Measurements from ENCODE around the gene DOK6.
"Not testable (repeated sequence)": the region's sequence is repeated elsewhere in the genome, so short reads cannot be mapped to it uniquely, and the experiment has no call there.

Gene DOK6

DNA sequence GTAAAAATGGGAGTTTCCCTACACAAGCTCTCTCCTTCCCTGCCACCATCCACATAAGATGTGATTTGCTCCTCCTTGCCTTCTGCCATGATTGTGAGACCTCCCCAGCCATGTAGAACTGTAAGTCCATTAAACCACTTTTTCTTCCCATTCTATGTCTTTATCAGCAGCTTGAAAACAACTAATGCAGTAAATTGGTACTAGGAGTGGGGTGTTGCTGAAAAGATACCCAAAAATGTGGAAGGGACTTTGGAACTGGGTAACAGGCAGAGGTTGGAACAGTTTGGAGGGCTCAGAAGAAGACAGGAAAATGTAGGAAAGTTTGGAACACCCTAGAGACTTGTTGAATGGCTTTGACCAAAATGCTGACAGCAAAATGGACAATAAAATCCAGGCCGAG is 40.9 kb upstream of the DOK6 start:
- H2AK5ac ChIP-seq (ENCODE audit: low read length, severe bottlenecking); H3K4ac ChIP-seq (ENCODE audit: low read depth in 1 of 2, low read length in 2 of 2); H3K79me1 ChIP-seq (replicated peaks; ENCODE audit: low read length, poor library complexity, severe bottlenecking); H4K91ac ChIP-seq (ENCODE audit: low read length); H3K36me3 ChIP-seq (ENCODE audit: control insufficient read depth in 1 of 2, insufficient read depth in 2 of 2, low read depth in 1 of 2, low read length in 2 of 2); H3K27me3 ChIP-seq (ENCODE audit: control insufficient read depth in 1 of 2, insufficient read depth in 1 of 2, low read length in 2 of 2); H3K18ac ChIP-seq (ENCODE audit: low read depth in 1 of 2, low read length in 2 of 2); H2BK5ac ChIP-seq (ENCODE audit: low read depth, low read length, poor library complexity, severe bottlenecking); DNase-seq; H3K27ac ChIP-seq (ENCODE audit: low read length, poor library complexity, severe bottlenecking); H3K14ac ChIP-seq (ENCODE audit: low read length in 2 of 2); H2BK15ac ChIP-seq (ENCODE audit: low read depth, poor library complexity, severe bottlenecking); H4K8ac ChIP-seq (ENCODE audit: low read length); H3K4me3 ChIP-seq (ENCODE audit: insufficient read depth in 1 of 2, low read depth in 1 of 2, low read length in 2 of 2); H3K4me2 ChIP-seq (ENCODE audit: low read length, poor library complexity, severe bottlenecking); H3K9ac ChIP-seq (ENCODE audit: low read length); H2BK12ac ChIP-seq (ENCODE audit: low read length in 2 of 2); H2BK120ac ChIP-seq (ENCODE audit: low read depth, low read length); H3K4me1 ChIP-seq (ENCODE audit: control insufficient read depth, insufficient read depth, low read depth, low read length); H3K23ac ChIP-seq (ENCODE audit: low read length in 2 of 2); H2AFZ ChIP-seq (ENCODE audit: low read depth, low read length): not testable (repeated sequence)
- H3K9me3 ChIP-seq (ENCODE audit: control insufficient read depth, low read length), result peaks cover 27% of the 10 kb centered on the region
- WGBS, result 71% methylated on average over 1 of the region's 1 CpG

DNA sequence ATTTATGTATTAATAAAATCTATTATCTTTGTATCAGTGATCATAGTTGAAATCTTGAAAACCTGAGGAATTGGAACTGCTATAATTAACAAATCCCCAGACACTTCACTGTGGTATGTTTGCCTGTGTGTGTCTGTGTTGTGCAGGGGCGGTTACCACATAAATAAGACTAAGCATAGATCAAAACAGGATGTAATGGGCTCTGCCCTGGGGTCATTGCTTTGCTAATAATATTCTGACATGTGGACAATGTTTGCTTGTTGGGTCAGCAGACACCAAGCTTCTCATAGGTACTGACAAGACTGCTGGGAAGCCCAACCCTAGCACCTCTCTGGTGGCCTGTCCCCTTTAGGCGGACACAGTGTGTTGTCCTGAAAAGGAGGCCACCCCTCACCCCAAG is 35.8 kb upstream of the DOK6 start:
- Histone ChIP-seq H4K91ac (ENCODE audit: low read length) (no peak overlapping the region), H3K23ac (ENCODE audit: low read length in 2 of 2) (no peak overlapping the region), H3K79me1 (replicated peaks; ENCODE audit: low read length, poor library complexity, severe bottlenecking) (no peaks in the 10 kb centered on the region), H2BK120ac (ENCODE audit: low read depth, low read length) (no peak overlapping the region), H3K14ac (ENCODE audit: low read length in 2 of 2) (no peak overlapping the region), H3K4me3 (ENCODE audit: insufficient read depth in 1 of 2, low read depth in 1 of 2, low read length in 2 of 2) (no peak overlapping the region), H3K9ac (ENCODE audit: low read length) (no peak overlapping the region), H2BK5ac (ENCODE audit: low read depth, low read length, poor library complexity, severe bottlenecking) (no peak overlapping the region), H4K8ac (ENCODE audit: low read length) (no peak overlapping the region), H3K36me3 (ENCODE audit: control insufficient read depth in 1 of 2, insufficient read depth in 2 of 2, low read depth in 1 of 2, low read length in 2 of 2) (no peaks in the 10 kb centered on the region), H2BK12ac (ENCODE audit: low read length in 2 of 2) (no peak overlapping the region), H3K4me1 (ENCODE audit: control insufficient read depth, insufficient read depth, low read depth, low read length) (no peaks in the 10 kb centered on the region), H2BK15ac (ENCODE audit: low read depth, poor library complexity, severe bottlenecking) (no peak overlapping the region), H3K27me3 (ENCODE audit: control insufficient read depth in 1 of 2, insufficient read depth in 1 of 2, low read length in 2 of 2) (no peaks in the 10 kb centered on the region), H3K18ac (ENCODE audit: low read depth in 1 of 2, low read length in 2 of 2) (no peak overlapping the region), H3K27ac (ENCODE audit: low read length, poor library complexity, severe bottlenecking) (no peak overlapping the region), H3K4ac (ENCODE audit: low read depth in 1 of 2, low read length in 2 of 2) (no peak overlapping the region), H2AFZ (ENCODE audit: low read depth, low read length) (no peak overlapping the region), H2AK5ac (ENCODE audit: low read length, severe bottlenecking) (no peak overlapping the region), H3K9me3 (ENCODE audit: control insufficient read depth, low read length) (peaks cover 4% of the 10 kb centered on the region), H3K4me2 (ENCODE audit: low read length, poor library complexity, severe bottlenecking) (no peak overlapping the region)
- DNase-seq, result no peak
- WGBS, result 66% methylated on average over 2 of the region's 2 CpGs

DNA sequence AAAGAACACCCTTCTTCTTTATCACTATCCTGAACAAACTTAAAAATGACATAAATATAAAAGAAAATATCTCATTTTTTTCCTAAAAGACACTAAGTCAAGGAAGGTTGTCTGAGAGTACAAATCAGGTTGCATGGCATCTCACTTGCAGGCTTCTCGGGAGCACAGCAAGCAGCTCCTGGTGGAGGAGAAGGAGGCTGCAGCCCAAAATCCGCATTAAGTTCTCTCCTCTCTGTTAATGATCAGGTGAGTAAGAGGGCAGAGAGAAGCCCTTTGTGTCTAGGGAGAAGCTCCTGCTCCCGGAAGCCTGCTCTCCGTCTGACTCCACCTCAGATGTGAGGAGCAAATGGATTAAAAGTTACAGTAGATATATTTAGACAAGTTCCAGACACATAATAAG is 35.0 kb upstream of the DOK6 start:
- Histone ChIP-seq H4K8ac (ENCODE audit: low read length) (no peak overlapping the region), H3K18ac (ENCODE audit: low read depth in 1 of 2, low read length in 2 of 2) (no peak overlapping the region), H3K27ac (ENCODE audit: low read length, poor library complexity, severe bottlenecking) (no peak overlapping the region), H4K91ac (ENCODE audit: low read length) (no peak overlapping the region), H3K79me1 (replicated peaks; ENCODE audit: low read length, poor library complexity, severe bottlenecking) (no peaks in the 10 kb centered on the region), H3K9me3 (ENCODE audit: control insufficient read depth, low read length) (peaks cover 3% of the 10 kb centered on the region), H3K9ac (ENCODE audit: low read length) (no peak overlapping the region), H2BK120ac (ENCODE audit: low read depth, low read length) (no peak overlapping the region), H2BK5ac (ENCODE audit: low read depth, low read length, poor library complexity, severe bottlenecking) (no peak overlapping the region), H3K4ac (ENCODE audit: low read depth in 1 of 2, low read length in 2 of 2) (no peak overlapping the region), H3K36me3 (ENCODE audit: control insufficient read depth in 1 of 2, insufficient read depth in 2 of 2, low read depth in 1 of 2, low read length in 2 of 2) (no peaks in the 10 kb centered on the region), H2AFZ (ENCODE audit: low read depth, low read length) (no peak overlapping the region), H3K14ac (ENCODE audit: low read length in 2 of 2) (no peak overlapping the region), H3K4me2 (ENCODE audit: low read length, poor library complexity, severe bottlenecking) (no peak overlapping the region), H3K23ac (ENCODE audit: low read length in 2 of 2) (no peak overlapping the region), H3K4me1 (ENCODE audit: control insufficient read depth, insufficient read depth, low read depth, low read length) (no peaks in the 10 kb centered on the region), H3K4me3 (ENCODE audit: insufficient read depth in 1 of 2, low read depth in 1 of 2, low read length in 2 of 2) (no peak overlapping the region), H2BK15ac (ENCODE audit: low read depth, poor library complexity, severe bottlenecking) (no peak overlapping the region), H3K27me3 (ENCODE audit: control insufficient read depth in 1 of 2, insufficient read depth in 1 of 2, low read length in 2 of 2) (no peaks in the 10 kb centered on the region), H2AK5ac (ENCODE audit: low read length, severe bottlenecking) (no peak overlapping the region), H2BK12ac (ENCODE audit: low read length in 2 of 2) (no peak overlapping the region)
- 75% methylated on average over 1 of the region's 4 CpGs for WGBS
- no peak for DNase-seq

DNA sequence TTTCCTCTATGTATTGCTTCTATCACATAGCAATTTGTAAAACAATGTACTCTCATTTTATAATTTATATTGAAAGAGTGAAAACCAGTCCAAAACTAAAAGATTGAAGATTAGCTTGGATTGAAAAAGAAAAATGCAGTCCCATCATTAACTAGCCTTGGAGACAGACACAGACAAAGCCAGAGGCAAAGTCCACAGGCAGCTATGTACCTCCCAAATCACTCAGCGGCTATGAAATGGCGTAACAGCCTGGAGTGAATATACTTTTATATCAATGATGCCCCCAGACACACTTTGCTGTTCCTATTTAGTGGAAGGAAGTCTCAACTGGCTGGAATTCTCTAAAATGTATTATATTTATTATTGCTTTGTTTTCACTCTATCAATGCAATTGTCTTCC is 33.6 kb upstream of the DOK6 start:
- H3K4me1 ChIP-seq (ENCODE audit: control insufficient read depth, insufficient read depth, low read depth, low read length), result no peaks in the 10 kb centered on the region

More for the DNA sequence above, 33.6 kb upstream of the DOK6 start:
- H2BK12ac ChIP-seq (ENCODE audit: low read length in 2 of 2), result no peak overlapping the region
- no peak overlapping the region for H2AK5ac ChIP-seq (ENCODE audit: low read length, severe bottlenecking)
- H3K4me2 ChIP-seq (ENCODE audit: low read length, poor library complexity, severe bottlenecking), result no peak overlapping the region
- H3K4ac ChIP-seq (ENCODE audit: low read depth in 1 of 2, low read length in 2 of 2), result no peak overlapping the region
- no peak overlapping the region for H4K8ac ChIP-seq (ENCODE audit: low read length)
- H3K79me1 ChIP-seq (replicated peaks; ENCODE audit: low read length, poor library complexity, severe bottlenecking), result no peaks in the 10 kb centered on the region
- no peaks in the 10 kb centered on the region for H3K9me3 ChIP-seq (ENCODE audit: control insufficient read depth, low read length)
- no peak overlapping the region for H2BK15ac ChIP-seq (ENCODE audit: low read depth, poor library complexity, severe bottlenecking)
- no peak for DNase-seq
- H3K23ac ChIP-seq (ENCODE audit: low read length in 2 of 2), result no peak overlapping the region
- H2BK5ac ChIP-seq (ENCODE audit: low read depth, low read length, poor library complexity, severe bottlenecking), result no peak overlapping the region
- no peak overlapping the region for H3K14ac ChIP-seq (ENCODE audit: low read length in 2 of 2)
- H3K4me3 ChIP-seq (ENCODE audit: insufficient read depth in 1 of 2, low read depth in 1 of 2, low read length in 2 of 2), result no peak overlapping the region
- 100% methylated on average over 2 of the region's 2 CpGs for WGBS
- no peaks in the 10 kb centered on the region for H3K27me3 ChIP-seq (ENCODE audit: control insufficient read depth in 1 of 2, insufficient read depth in 1 of 2, low read length in 2 of 2)
- H3K36me3 ChIP-seq (ENCODE audit: control insufficient read depth in 1 of 2, insufficient read depth in 2 of 2, low read depth in 1 of 2, low read length in 2 of 2), result no peaks in the 10 kb centered on the region
- no peak overlapping the region for H4K91ac ChIP-seq (ENCODE audit: low read length)
- H3K9ac ChIP-seq (ENCODE audit: low read length), result no peak overlapping the region
- no peak overlapping the region for H3K18ac ChIP-seq (ENCODE audit: low read depth in 1 of 2, low read length in 2 of 2)
- no peak overlapping the region for H2BK120ac ChIP-seq (ENCODE audit: low read depth, low read length)
- no peak overlapping the region for H2AFZ ChIP-seq (ENCODE audit: low read depth, low read length)
- H3K27ac ChIP-seq (ENCODE audit: low read length, poor library complexity, severe bottlenecking), result no peak overlapping the region
